Naive B cell (primary cell): ENCODE data around the gene MEGF8. TPM values are rescaled to one million over a fixed set of nuclear protein-coding genes. Genes with fewer than 3 reads are reported as not detected.

Experiments
- polyA plus RNA-seq, 6 donors: library from polyadenylated mRNA; unstranded; fragments of 300-500 nt; fragmentation: Illumina TruSeq; gene quantifications; one replicate each; pipeline ENCODE4 v1.2.3, GENCODE V29; 2021; ENCODE audit warnings: low read depth in 6 of 6

MEGF8 gene
- polyA plus RNA-seq, 6 donors from 2014 or later, result 0.34 to 1.5 (median 0.45) TPM; not detected in 1

Other genes starting within 250 kb of the MEGF8 start
- 10 to 100 TPM in 5 of 6 donors, 1 to 10 TPM in 1; 6.0 to 27.0 (median 12.2) TPM for gene ZNF574, start 249.5 kb upstream of the MEGF8 start, polyA plus RNA-seq
- 10 to 100 TPM; 16.5 to 96.9 (median 24.0) TPM for gene POU2F2, start 193.2 kb upstream of the MEGF8 start, polyA plus RNA-seq
- 100 to 1,000 TPM; 127 to 150 (median 140) TPM for gene DEDD2, start 108.0 kb upstream of the MEGF8 start, polyA plus RNA-seq
- 1 to 10 TPM in 5 of 6 donors, not detected in 1; 4.0 to 8.6 (median 5.1) TPM for gene ZNF526, start 105.3 kb upstream of the MEGF8 start, polyA plus RNA-seq
- gene GSK3A, start 83.0 kb upstream of the MEGF8 start, polyA plus RNA-seq, result 10 to 100 TPM; 11.7 to 30.9 (median 18.3) TPM
- 1 to 10 TPM in 5 of 6 donors, under 1 TPM in 1; 0.68 to 8.2 (median 3.8) TPM for gene ERF, start 70.5 kb upstream of the MEGF8 start, polyA plus RNA-seq
- 1 to 10 TPM in 5 of 6 donors, under 1 TPM in 1; 0.05 to 5.3 (median 2.1) TPM for gene CIC, start 56.4 kb upstream of the MEGF8 start, polyA plus RNA-seq
- gene PRR19, start 23.5 kb upstream of the MEGF8 start, polyA plus RNA-seq, result under 1 TPM in 3 of 6 donors, not detected in 3; 0.25 to 0.51 (median 0.34) TPM
- gene PAFAH1B3, start 23.0 kb upstream of the MEGF8 start, polyA plus RNA-seq, result 10 to 100 TPM; 12.3 to 25.9 (median 24.4) TPM
- not detected for gene TMEM145, start 12.3 kb upstream of the MEGF8 start, polyA plus RNA-seq
- gene CNFN, start 64.7 kb downstream of the MEGF8 start, polyA plus RNA-seq, result 10 to 100 TPM; 24.1 to 53.3 (median 37.7) TPM
- 10 to 100 TPM in 4 of 6 donors, 1 to 10 TPM in 2; 7.2 to 16.5 (median 11.6) TPM for gene LIPE, start 101.8 kb downstream of the MEGF8 start, polyA plus RNA-seq
- not detected for gene CXCL17, start 117.3 kb downstream of the MEGF8 start, polyA plus RNA-seq
- 1 to 10 TPM in 5 of 6 donors, not detected in 1; 2.8 to 4.3 (median 3.4) TPM for gene CEACAM1, start 202.8 kb downstream of the MEGF8 start, polyA plus RNA-seq